GM12878 (cell line): ENCODE measurements around the gene GYS2.

Experiments used
- IRF4 ChIP-seq: IDR thresholded peaks from 2 replicates; pipeline ENCODE4 v1.6.1; 2011; ENCODE audit warnings: low read depth, low read length
- ZZZ3 ChIP-seq: IDR thresholded peaks from 2 replicates; pipeline ENCODE4 v1.6.1; 2011; ENCODE audit warnings: low read depth; ENCODE audit not compliant: control insufficient read depth, insufficient read length
- TF ChIP-seq, protein P1 (sequence below), 3 experiments: IDR thresholded peaks in 2 of 3; conservative IDR thresholded peaks in 1 of 3; 2 replicates each; pipeline ENCODE4 v1.5.1; 2011; ENCODE audit warnings: low read depth in 3 of 3, low read length in 3 of 3, mild to moderate bottlenecking in 3 of 3, control low read depth in 2 of 3, moderate library complexity in 2 of 3, inconsistent platforms in 1 of 3, mixed read lengths in 1 of 3; ENCODE audit not compliant: control insufficient read depth in 2 of 3, insufficient read depth in 1 of 3; ENCODE audit errors: extremely low read depth in 1 of 3

DNA sequence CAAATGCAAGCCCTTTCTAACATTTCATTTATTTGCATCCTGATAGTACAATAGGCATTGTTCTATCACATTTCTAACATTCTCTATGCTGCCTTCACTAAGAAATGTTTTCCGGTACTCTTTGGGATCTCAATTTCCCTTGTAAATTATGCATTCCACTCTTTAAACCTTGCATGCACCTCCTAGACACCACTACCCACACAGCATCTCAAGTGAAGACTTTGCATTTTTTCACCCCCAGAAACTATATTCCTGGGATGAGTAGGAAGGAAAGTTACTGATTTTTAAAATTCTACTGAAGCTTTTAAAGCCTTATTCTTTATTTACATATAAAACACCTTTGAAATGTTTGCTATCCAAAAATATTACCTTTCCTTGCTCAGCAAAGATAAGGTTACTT lies 27.1 kb downstream of the GYS2 start:
- TF ChIP-seq, protein P1, sequence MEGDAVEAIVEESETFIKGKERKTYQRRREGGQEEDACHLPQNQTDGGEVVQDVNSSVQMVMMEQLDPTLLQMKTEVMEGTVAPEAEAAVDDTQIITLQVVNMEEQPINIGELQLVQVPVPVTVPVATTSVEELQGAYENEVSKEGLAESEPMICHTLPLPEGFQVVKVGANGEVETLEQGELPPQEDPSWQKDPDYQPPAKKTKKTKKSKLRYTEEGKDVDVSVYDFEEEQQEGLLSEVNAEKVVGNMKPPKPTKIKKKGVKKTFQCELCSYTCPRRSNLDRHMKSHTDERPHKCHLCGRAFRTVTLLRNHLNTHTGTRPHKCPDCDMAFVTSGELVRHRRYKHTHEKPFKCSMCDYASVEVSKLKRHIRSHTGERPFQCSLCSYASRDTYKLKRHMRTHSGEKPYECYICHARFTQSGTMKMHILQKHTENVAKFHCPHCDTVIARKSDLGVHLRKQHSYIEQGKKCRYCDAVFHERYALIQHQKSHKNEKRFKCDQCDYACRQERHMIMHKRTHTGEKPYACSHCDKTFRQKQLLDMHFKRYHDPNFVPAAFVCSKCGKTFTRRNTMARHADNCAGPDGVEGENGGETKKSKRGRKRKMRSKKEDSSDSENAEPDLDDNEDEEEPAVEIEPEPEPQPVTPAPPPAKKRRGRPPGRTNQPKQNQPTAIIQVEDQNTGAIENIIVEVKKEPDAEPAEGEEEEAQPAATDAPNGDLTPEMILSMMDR (IDR thresholded peaks at IDR 0.05 in 2 of 3, conservative IDR thresholded peaks at IDR 0.05 in 1 of 3; ENCODE audit: control insufficient read depth in 2 of 3, extremely low read depth in 1 of 3, insufficient read depth in 1 of 3, low read depth in 3 of 3, low read length in 3 of 3), result no peak
- TF ChIP-seq IRF4 (no peak), ZZZ3 (no peak)
